ENCODE results near the gene FBXO4. TPM values are rescaled to one million over a fixed set of nuclear protein-coding genes. Genes with fewer than 3 reads are reported as not detected.

FBXO4 gene
- total and polyA plus RNA-seq, 2 of the 8 experiments (the other 6 are each of a cell fraction or from before 2014, with no cell fraction given), result 0.60 to 0.88 TPM

- no peak overlapping the region for H2BK20ac ChIP-seq (ENCODE audit: low read length)
- no peak overlapping the region for H4K8ac ChIP-seq (ENCODE audit: extremely low read depth, insufficient read depth, low read length)
- ChIA-PET POLR2A (ENCODE audit: partially characterized antibody) (no interaction called here), CTCF (ENCODE audit: partially characterized antibody) (interaction anchor here (0.9 to 1.8 kb wide), 2 partner anchors 128 kb away, joined by 4 to 5 read pairs; no protein-coding TSS in a partner anchor)
- no peak overlapping the region for H3K9ac ChIP-seq (replicated peaks in 1 of 4; ENCODE audit: extremely low read depth in 1 of 4, low read depth in 3 of 4, low read length in 3 of 4)
- no peaks in the 10 kb centered on the region for H3K27me3 ChIP-seq (replicated peaks in 1 of 4; ENCODE audit: control insufficient read depth in 3 of 4, extremely low read depth in 1 of 4, insufficient read depth in 3 of 4, low read length in 3 of 4)
- no peaks in the 10 kb centered on the region for H3K79me1 ChIP-seq (ENCODE audit: low read depth, low read length)
- H3K79me2 ChIP-seq (ENCODE audit: control insufficient read depth in 1 of 2, insufficient read depth in 2 of 2, low read length in 2 of 2), result no peaks in the 10 kb centered on the region
- H3K36me3 ChIP-seq (ENCODE audit: control insufficient read depth in 2 of 4, insufficient read depth in 4 of 4, low read length in 3 of 4), result no peaks in the 10 kb centered on the region
- H3K27ac ChIP-seq (ENCODE audit: low read depth, low read length), result no peak overlapping the region
- H2BK12ac ChIP-seq (ENCODE audit: low read depth, low read length), result no peak overlapping the region
- no peak overlapping the region for H3K56ac ChIP-seq (replicated peaks; ENCODE audit: insufficient read length, low read depth, low read length)
- H4K20me1 ChIP-seq (replicated peaks in 1 of 2; ENCODE audit: control insufficient read depth in 1 of 2, insufficient read depth in 2 of 2, low read length in 2 of 2), result no peaks in the 10 kb centered on the region
- H3K4ac ChIP-seq (replicated peaks; ENCODE audit: insufficient read length, low read depth, low read length), result no peak overlapping the region
- H3K4me3 ChIP-seq (ENCODE audit: extremely low read depth in 1 of 4, insufficient read depth in 2 of 4, low read depth in 3 of 4, low read length in 4 of 4), result no peak overlapping the region
- H4K5ac ChIP-seq (ENCODE audit: insufficient read length, low read depth, low read length), result no peak overlapping the region
- no peak overlapping the region for H2BK5ac ChIP-seq (ENCODE audit: low read depth, low read length)
- H3K23me2 ChIP-seq (ENCODE audit: low read depth, low read length), result peaks cover 3% of the 10 kb centered on the region; the same call in 1 of the 2 replicates
- no peak overlapping the region for H2AFZ ChIP-seq (ENCODE audit: low read length)
- H3K4me1 ChIP-seq (replicated peaks in 1 of 4; ENCODE audit: control insufficient read depth in 3 of 4, insufficient read depth in 4 of 4, low read length in 3 of 4), result peaks cover 0 to 3% (median 0%) of the 10 kb centered on the region in 4 experiments; a peak in 2 of 7 replicates
- H3K18ac ChIP-seq (ENCODE audit: extremely low read depth, low read length), result no peak overlapping the region
- no peak overlapping the region for H3K4me2 ChIP-seq (ENCODE audit: insufficient read depth in 1 of 2, low read depth in 2 of 2, low read length in 2 of 2)
- no peak overlapping the region for H4K91ac ChIP-seq (replicated peaks; ENCODE audit: insufficient read length, low read length)
- no peak overlapping the region for H3K23ac ChIP-seq (ENCODE audit: insufficient read length)
- no peaks in the 10 kb centered on the region for H3K9me3 ChIP-seq (ENCODE audit: insufficient read depth in 2 of 2, low read depth in 1 of 2, low read length in 1 of 2)
- no peak overlapping the region for H2BK120ac ChIP-seq (replicated peaks; ENCODE audit: low read depth, low read length)
- H2AK5ac ChIP-seq (ENCODE audit: low read depth, low read length), result no peak overlapping the region
- H2BK15ac ChIP-seq (ENCODE audit: low read length), result no peak overlapping the region
- DNase-seq (ENCODE audit: low read depth in 1 of 2, low spot score in 2 of 2) (no peak), FAIRE-seq (no peak)
- TF ChIP-seq RNF2 (IDR thresholded peaks at IDR 0.05; ENCODE audit: borderline replicate concordance, low read depth, low read length, missing control alignments, poor library complexity, severe bottlenecking) (no peak), USF2 (IDR thresholded peaks at IDR 0.05; ENCODE audit: low read length) (no peak), FOSL1 (IDR thresholded peaks at IDR 0.05; ENCODE audit: insufficient read depth, low read depth, low read length) (no peak), E2F6 (IDR thresholded peaks at IDR 0.05) (no peak), SAP30 (IDR thresholded peaks at IDR 0.05; ENCODE audit: insufficient read depth, insufficient replicate concordance, low read length) (no peak), CTBP2 (IDR thresholded peaks at IDR 0.05; ENCODE audit: borderline replicate concordance, insufficient read depth, insufficient read length, low read length) (no peak), SP2 (IDR thresholded peaks at IDR 0.05; ENCODE audit: low read length) (no peak), YY1 (IDR thresholded peaks at IDR 0.05; ENCODE audit: low read depth, low read length) (no peak), CHD2 (IDR thresholded peaks at IDR 0.05; ENCODE audit: low read length) (no peak), SIRT6 (IDR thresholded peaks at IDR 0.05; ENCODE audit: low read length) (no peak), SRF (IDR thresholded peaks at IDR 0.05; ENCODE audit: low read depth, low read length) (no peak), CREB1 (IDR thresholded peaks at IDR 0.05) (no peak), ZNF274 (IDR thresholded peaks at IDR 0.05; ENCODE audit: borderline replicate concordance, extremely low read depth, low read length) (no peak)
- no peak overlapping the region for H3K14ac ChIP-seq (ENCODE audit: insufficient read length)
These were observed 4.0 kb downstream of the FBXO4 start for GRCh38 chr5:41929035-41929434.

All from H1 (cell line).